ENCODE data around the gene ARHGAP24. TPM values are rescaled to one million over a fixed set of nuclear protein-coding genes. Genes with fewer than 3 reads are reported as not detected.
"Not testable (repeated sequence)": the region's sequence is repeated elsewhere in the genome, so short reads cannot be mapped to it uniquely, and the experiment has no call there.

ARHGAP24 gene
- total RNA-seq, 1 experiment from 2014 or later, result 65.1 TPM

GRCh38 chr4:85642356-85643100 is 167.6 kb downstream of the ARHGAP24 start:
- H3K4me2 ChIP-seq (ENCODE audit: low read depth, low read length, poor library complexity, severe bottlenecking), result no peak overlapping the region
- DNase-seq, result no peak
- no peak overlapping the region for H3K4me3 ChIP-seq (ENCODE audit: low read length)
- H2AFZ ChIP-seq (ENCODE audit: low read length), result no peak overlapping the region
- H3K27me3 ChIP-seq (ENCODE audit: low read length), result no peaks in the 10 kb centered on the region
- H3K9me2 ChIP-seq (replicated peaks; ENCODE audit: insufficient read depth, low read length), result no peaks in the 10 kb centered on the region
- no peaks in the 10 kb centered on the region for H4K20me1 ChIP-seq (ENCODE audit: insufficient read depth, low read depth, low read length)
- H3K27ac ChIP-seq (ENCODE audit: low read length), result peak overlapping the region; percentile 54
- H3K79me2 ChIP-seq (ENCODE audit: low read length), result peaks cover 35% of the 10 kb centered on the region
- peaks cover 33% of the 10 kb centered on the region for H3K4me1 ChIP-seq (ENCODE audit: low read length)
- H3K9me3 ChIP-seq (ENCODE audit: low read length), result no peaks in the 10 kb centered on the region
- no peak overlapping the region for H3K9ac ChIP-seq (ENCODE audit: low read length)
- H3K36me3 ChIP-seq (ENCODE audit: insufficient read depth, low read length), result no peaks in the 10 kb centered on the region

- Histone ChIP-seq H3K79me2 (ENCODE audit: low read length) (peaks cover 25% of the 10 kb centered on the region), H2AFZ (ENCODE audit: low read length) (no peak overlapping the region), H3K36me3 (ENCODE audit: insufficient read depth, low read length) (no peaks in the 10 kb centered on the region), H3K4me3 (ENCODE audit: low read length) (no peak overlapping the region), H3K4me1 (ENCODE audit: low read length) (peaks cover 33% of the 10 kb centered on the region), H3K9ac (ENCODE audit: low read length) (no peak overlapping the region), H3K4me2 (ENCODE audit: low read depth, low read length, poor library complexity, severe bottlenecking) (no peak overlapping the region), H3K27me3 (ENCODE audit: low read length) (no peaks in the 10 kb centered on the region), H3K9me2 (replicated peaks; ENCODE audit: insufficient read depth, low read length) (no peaks in the 10 kb centered on the region), H3K9me3 (ENCODE audit: low read length) (no peaks in the 10 kb centered on the region), H3K27ac (ENCODE audit: low read length) (peak overlapping the region; percentile 44), H4K20me1 (ENCODE audit: insufficient read depth, low read depth, low read length) (no peaks in the 10 kb centered on the region)
- DNase-seq, result no peak
These were observed 169.1 kb downstream of the ARHGAP24 start for GRCh38 chr4:85644061-85644460.

- DNase-seq, result no peak
- no peaks in the 10 kb centered on the region for H3K36me3 ChIP-seq (ENCODE audit: insufficient read depth, low read length)
- no peaks in the 10 kb centered on the region for H3K9me2 ChIP-seq (replicated peaks; ENCODE audit: insufficient read depth, low read length)
- H2AFZ ChIP-seq (ENCODE audit: low read length), result no peak overlapping the region
- H3K4me1 ChIP-seq (ENCODE audit: low read length), result no peaks in the 10 kb centered on the region
- H3K9me3 ChIP-seq (ENCODE audit: low read length), result no peaks in the 10 kb centered on the region
- H3K27ac ChIP-seq (ENCODE audit: low read length), result no peak overlapping the region
- H3K4me3 ChIP-seq (ENCODE audit: low read length), result no peak overlapping the region
- peaks cover 24% of the 10 kb centered on the region for H3K79me2 ChIP-seq (ENCODE audit: low read length)
- no peaks in the 10 kb centered on the region for H4K20me1 ChIP-seq (ENCODE audit: insufficient read depth, low read depth, low read length)
- no peak overlapping the region for H3K4me2 ChIP-seq (ENCODE audit: low read depth, low read length, poor library complexity, severe bottlenecking)
- H3K9ac ChIP-seq (ENCODE audit: low read length), result no peak overlapping the region
- no peaks in the 10 kb centered on the region for H3K27me3 ChIP-seq (ENCODE audit: low read length)
These were observed 176.0 kb downstream of the ARHGAP24 start for GRCh38 chr4:85650908-85651307.

GRCh38 chr4:85656759-85657505 is 182.0 kb downstream of the ARHGAP24 start:
- Histone ChIP-seq H3K27ac (ENCODE audit: low read length) (peak overlapping the region; percentile 78), H3K27me3 (ENCODE audit: low read length) (no peaks in the 10 kb centered on the region), H3K4me2 (ENCODE audit: low read depth, low read length, poor library complexity, severe bottlenecking) (no peak overlapping the region), H3K9me3 (ENCODE audit: low read length) (no peaks in the 10 kb centered on the region), H3K9ac (ENCODE audit: low read length) (no peak overlapping the region), H4K20me1 (ENCODE audit: insufficient read depth, low read depth, low read length) (no peaks in the 10 kb centered on the region), H2AFZ (ENCODE audit: low read length) (no peak overlapping the region), H3K79me2 (ENCODE audit: low read length) (peaks cover 24% of the 10 kb centered on the region), H3K4me3 (ENCODE audit: low read length) (no peak overlapping the region), H3K9me2 (replicated peaks; ENCODE audit: insufficient read depth, low read length) (no peaks in the 10 kb centered on the region), H3K4me1 (ENCODE audit: low read length) (peaks cover 44% of the 10 kb centered on the region), H3K36me3 (ENCODE audit: insufficient read depth, low read length) (no peaks in the 10 kb centered on the region)
- DNase-seq, result no peak

- Histone ChIP-seq H3K36me3 (ENCODE audit: insufficient read depth, low read length) (no peaks in the 10 kb centered on the region), H3K9me2 (replicated peaks; ENCODE audit: insufficient read depth, low read length) (no peaks in the 10 kb centered on the region), H3K4me2 (ENCODE audit: low read depth, low read length, poor library complexity, severe bottlenecking) (peak overlapping the region; percentile 66), H3K9me3 (ENCODE audit: low read length) (no peaks in the 10 kb centered on the region), H3K27me3 (ENCODE audit: low read length) (no peaks in the 10 kb centered on the region), H4K20me1 (ENCODE audit: insufficient read depth, low read depth, low read length) (no peaks in the 10 kb centered on the region), H3K27ac (ENCODE audit: low read length) (peak overlapping the region; percentile 78), H3K9ac (ENCODE audit: low read length) (peak overlapping the region; percentile 25), H3K79me2 (ENCODE audit: low read length) (peaks cover 18% of the 10 kb centered on the region), H2AFZ (ENCODE audit: low read length) (no peak overlapping the region), H3K4me3 (ENCODE audit: low read length) (no peak overlapping the region), H3K4me1 (ENCODE audit: low read length) (peaks cover 44% of the 10 kb centered on the region)
- peak; percentile 78 for DNase-seq
These were observed 184.0 kb downstream of the ARHGAP24 start for GRCh38 chr4:85658766-85659439.

- Histone ChIP-seq H3K27ac (ENCODE audit: low read length) (peak overlapping the region; percentile 78), H3K9ac (ENCODE audit: low read length) (peak overlapping the region; percentile 51), H3K27me3 (ENCODE audit: low read length) (no peaks in the 10 kb centered on the region), H3K4me2 (ENCODE audit: low read depth, low read length, poor library complexity, severe bottlenecking) (peak overlapping the region; percentile 66), H4K20me1 (ENCODE audit: insufficient read depth, low read depth, low read length) (no peaks in the 10 kb centered on the region), H2AFZ (ENCODE audit: low read length) (no peak overlapping the region), H3K79me2 (ENCODE audit: low read length) (peaks cover 18% of the 10 kb centered on the region), H3K36me3 (ENCODE audit: insufficient read depth, low read length) (no peaks in the 10 kb centered on the region), H3K4me1 (ENCODE audit: low read length) (peaks cover 44% of the 10 kb centered on the region), H3K9me2 (replicated peaks; ENCODE audit: insufficient read depth, low read length) (no peaks in the 10 kb centered on the region), H3K4me3 (ENCODE audit: low read length) (peak overlapping the region; percentile 13; the same call in 1 of the 2 replicates), H3K9me3 (ENCODE audit: low read length) (no peaks in the 10 kb centered on the region)
- peak; percentile 63 for DNase-seq
These were observed 184.8 kb downstream of the ARHGAP24 start for GRCh38 chr4:85659610-85660218.

- H3K36me3 ChIP-seq (ENCODE audit: insufficient read depth, low read length); DNase-seq; H3K4me3 ChIP-seq (ENCODE audit: low read length); H3K79me2 ChIP-seq (ENCODE audit: low read length); H3K27me3 ChIP-seq (ENCODE audit: low read length); H3K27ac ChIP-seq (ENCODE audit: low read length); H2AFZ ChIP-seq (ENCODE audit: low read length); H3K4me2 ChIP-seq (ENCODE audit: low read depth, low read length, poor library complexity, severe bottlenecking); H3K9me3 ChIP-seq (ENCODE audit: low read length); H3K9me2 ChIP-seq (replicated peaks; ENCODE audit: insufficient read depth, low read length); H3K9ac ChIP-seq (ENCODE audit: low read length); H4K20me1 ChIP-seq (ENCODE audit: insufficient read depth, low read depth, low read length): not testable (repeated sequence)
- peaks cover 24% of the 10 kb centered on the region for H3K4me1 ChIP-seq (ENCODE audit: low read length)
These were observed 191.7 kb downstream of the ARHGAP24 start for GRCh38 chr4:85666625-85667024.

GRCh38 chr4:85669204-85669603 is 194.3 kb downstream of the ARHGAP24 start:
- Histone ChIP-seq H4K20me1 (ENCODE audit: insufficient read depth, low read depth, low read length) (no peaks in the 10 kb centered on the region), H3K4me3 (ENCODE audit: low read length) (no peak overlapping the region), H3K4me1 (ENCODE audit: low read length) (peaks cover 50% of the 10 kb centered on the region), H3K9me2 (replicated peaks; ENCODE audit: insufficient read depth, low read length) (no peaks in the 10 kb centered on the region), H3K27ac (ENCODE audit: low read length) (no peak overlapping the region), H3K79me2 (ENCODE audit: low read length) (peaks cover 19% of the 10 kb centered on the region), H3K9ac (ENCODE audit: low read length) (no peak overlapping the region), H3K27me3 (ENCODE audit: low read length) (no peaks in the 10 kb centered on the region), H3K4me2 (ENCODE audit: low read depth, low read length, poor library complexity, severe bottlenecking) (no peak overlapping the region), H2AFZ (ENCODE audit: low read length) (no peak overlapping the region), H3K9me3 (ENCODE audit: low read length) (no peaks in the 10 kb centered on the region), H3K36me3 (ENCODE audit: insufficient read depth, low read length) (no peaks in the 10 kb centered on the region)
- DNase-seq, result no peak

All from Karpas-422 (cell line).